22Rv1 (cell line): Measurements from ENCODE around the gene RABL6.

Experiments
- ZFX ChIP-seq: fragments of 450-650 bp; IDR thresholded peaks from 2 replicates; pipeline ENCODE4 v1.6.1; 2017; ENCODE audit warnings: antibody characterized with exemption, borderline replicate concordance
- TF ChIP-seq, protein P1 (sequence below): fragments of 450-650 bp; IDR thresholded peaks from 2 replicates; pipeline ENCODE4 v1.5.1; 2017; ENCODE audit warnings: mild to moderate bottlenecking

- TF ChIP-seq, protein P1, sequence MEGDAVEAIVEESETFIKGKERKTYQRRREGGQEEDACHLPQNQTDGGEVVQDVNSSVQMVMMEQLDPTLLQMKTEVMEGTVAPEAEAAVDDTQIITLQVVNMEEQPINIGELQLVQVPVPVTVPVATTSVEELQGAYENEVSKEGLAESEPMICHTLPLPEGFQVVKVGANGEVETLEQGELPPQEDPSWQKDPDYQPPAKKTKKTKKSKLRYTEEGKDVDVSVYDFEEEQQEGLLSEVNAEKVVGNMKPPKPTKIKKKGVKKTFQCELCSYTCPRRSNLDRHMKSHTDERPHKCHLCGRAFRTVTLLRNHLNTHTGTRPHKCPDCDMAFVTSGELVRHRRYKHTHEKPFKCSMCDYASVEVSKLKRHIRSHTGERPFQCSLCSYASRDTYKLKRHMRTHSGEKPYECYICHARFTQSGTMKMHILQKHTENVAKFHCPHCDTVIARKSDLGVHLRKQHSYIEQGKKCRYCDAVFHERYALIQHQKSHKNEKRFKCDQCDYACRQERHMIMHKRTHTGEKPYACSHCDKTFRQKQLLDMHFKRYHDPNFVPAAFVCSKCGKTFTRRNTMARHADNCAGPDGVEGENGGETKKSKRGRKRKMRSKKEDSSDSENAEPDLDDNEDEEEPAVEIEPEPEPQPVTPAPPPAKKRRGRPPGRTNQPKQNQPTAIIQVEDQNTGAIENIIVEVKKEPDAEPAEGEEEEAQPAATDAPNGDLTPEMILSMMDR = no peak
- no peak for TF ChIP-seq ZFX
These were observed 39.5 kb downstream of the RABL6 start for GRCh38 chr9:136847088-136847825.
